ENCODE measurements around the gene ETFA.

The ETFA gene

GRCh38 chr15:76191539-76192244 is 119.6 kb downstream of the ETFA start:
- DNase-seq = no peak

GRCh38 chr15:76190751-76191538 is 120.3 kb downstream of the ETFA start:
- DNase-seq = peak; percentile 86 to 88

- DNase-seq = peak in 1 of 2 experiments; percentile 25
Observed at GRCh38 chr15:76190070-76190564, 121.2 kb downstream of the ETFA start.

GRCh38 chr15:76189106-76189505 is 122.2 kb downstream of the ETFA start:
- no peak for DNase-seq

GRCh38 chr15:76187163-76187562 is 124.1 kb downstream of the ETFA start:
- DNase-seq = no peak

- peak; percentile 73 to 75 for DNase-seq
Observed at GRCh38 chr15:76185716-76186115, 125.6 kb downstream of the ETFA start.

GRCh38 chr15:76184650-76185035 is 126.6 kb downstream of the ETFA start:
- DNase-seq = no peak

- no peak for DNase-seq
Observed at GRCh38 chr15:76183930-76184649, 127.2 kb downstream of the ETFA start.

- no peak for DNase-seq
Observed at GRCh38 chr15:76181705-76182107, 129.6 kb downstream of the ETFA start.

- DNase-seq = no peak
Observed at GRCh38 chr15:76180321-76180720, 130.9 kb downstream of the ETFA start.

GRCh38 chr15:76179023-76179422 is 132.2 kb downstream of the ETFA start:
- no peak for DNase-seq

- no peak for DNase-seq
Observed at GRCh38 chr15:76178296-76179000, 132.8 kb downstream of the ETFA start.

GRCh38 chr15:76177491-76178040 is 133.7 kb downstream of the ETFA start:
- no peak for DNase-seq

- DNase-seq = no peak
Observed at GRCh38 chr15:76176487-76177085, 134.7 kb downstream of the ETFA start.

GRCh38 chr15:76176059-76176458 is 135.2 kb downstream of the ETFA start:
- no peak for DNase-seq

GRCh38 chr15:76175442-76175841 is 135.8 kb downstream of the ETFA start:
- DNase-seq = no peak

- DNase-seq = no peak
Observed at GRCh38 chr15:76174654-76175053, 136.6 kb downstream of the ETFA start.

- no peak for DNase-seq
Observed at GRCh38 chr15:76173317-76173834, 137.9 kb downstream of the ETFA start.

GRCh38 chr15:76172782-76173181 is 138.5 kb downstream of the ETFA start:
- DNase-seq = peak; percentile 80 to 93

GRCh38 chr15:76169911-76170800 is 141.1 kb downstream of the ETFA start:
- DNase-seq = no peak

GRCh38 chr15:76169018-76169417 is 142.3 kb downstream of the ETFA start:
- DNase-seq = peak; percentile 33 to 58
